H1 (cell line): Measurements from ENCODE around the gene CYP27C1. TPM values are rescaled to one million over a fixed set of nuclear protein-coding genes. Genes with fewer than 3 reads are reported as not detected.

Experiments used
- CTCF ChIA-PET: fragments of 300-600 bp; sonication (Branson Sonifier 250); formaldehyde crosslinking; loops from one replicate; lab custom pipeline; 2021; ENCODE audit not compliant: partially characterized antibody; lab: Charles Lee
- POLR2A ChIA-PET: fragments of 300-600 bp; sonication (Branson Sonifier 250); formaldehyde crosslinking; loops from one replicate; lab custom pipeline; 2021; ENCODE audit warnings: inconsistent platforms; ENCODE audit not compliant: partially characterized antibody; lab: Charles Lee
- DNase-seq, 2 experiments: peaks; one replicate each; pipeline versions ENCODE4 v3.0.0 to v3.0.0-alpha.2; 2010 to 2022; ENCODE audit warnings: low spot score in 2 of 2, low read depth in 1 of 2, mixed read lengths in 1 of 2
- FAIRE-seq: peaks from 2 replicates; lab custom pipeline; 2011; peaks lifted over from hg19 to GRCh38; lab: Jason Lieb, UNC
- H2AFZ ChIP-seq: 2 replicates; pipeline ENCODE4 v1.8.1; 2012; ENCODE audit warnings: low read length, inconsistent platforms
- H2AK5ac ChIP-seq: 2 replicates; pipeline ENCODE4 v1.6.1; 2013; ENCODE audit warnings: low read depth, low read length
- H2BK120ac ChIP-seq: replicated peaks from 2 replicates; pipeline ENCODE3; 2013; ENCODE audit warnings: low read depth, low read length, inconsistent platforms
- H2BK12ac ChIP-seq: 2 replicates; pipeline ENCODE4 v1.6.1; 2013; ENCODE audit warnings: low read depth, low read length
- H2BK15ac ChIP-seq: 2 replicates; pipeline ENCODE4 v1.6.1; 2013; ENCODE audit warnings: low read length
- H2BK20ac ChIP-seq: 2 replicates; pipeline ENCODE4 v1.6.1; 2013; ENCODE audit warnings: low read length
- H2BK5ac ChIP-seq: 2 replicates; pipeline ENCODE4 v1.6.1; 2013; ENCODE audit warnings: low read depth, low read length
- H3K14ac ChIP-seq: 2 replicates; pipeline ENCODE4 v1.6.1; 2013; ENCODE audit warnings: inconsistent platforms; ENCODE audit not compliant: insufficient read length
- H3K18ac ChIP-seq: 2 replicates; pipeline ENCODE4 v1.6.1; 2013; ENCODE audit warnings: low read length; ENCODE audit errors: extremely low read depth
- H3K23ac ChIP-seq: 2 replicates; pipeline ENCODE4 v1.6.1; 2013; ENCODE audit warnings: inconsistent platforms; ENCODE audit not compliant: insufficient read length
- H3K23me2 ChIP-seq: 2 replicates; pipeline ENCODE4 v1.6.1; 2013; ENCODE audit warnings: low read depth, low read length
- H3K27ac ChIP-seq: 2 replicates; pipeline ENCODE4 v1.6.1; 2011; ENCODE audit warnings: low read depth, low read length, inconsistent platforms
- H3K27me3 ChIP-seq, 4 experiments: replicated peaks in 1 of 4; 1 replicate in 1 of 4; 2 replicates in 3 of 4; pipeline versions ENCODE4 v1.6.1 to v1.8.1; 2011 to 2013; ENCODE audit warnings: low read length in 3 of 4, mild to moderate bottlenecking in 3 of 4, inconsistent platforms in 2 of 4, mixed read lengths in 2 of 4, moderate library complexity in 1 of 4; ENCODE audit not compliant: control insufficient read depth in 3 of 4, insufficient read depth in 3 of 4; ENCODE audit errors: extremely low read depth in 1 of 4
- H3K36me3 ChIP-seq, 4 experiments: 2 replicates each; pipeline versions ENCODE4 v1.6.1 to v1.8.1; 2011 to 2013; ENCODE audit warnings: mild to moderate bottlenecking in 4 of 4, low read length in 3 of 4, moderate library complexity in 2 of 4, control low read depth in 1 of 4, inconsistent platforms in 1 of 4; ENCODE audit not compliant: insufficient read depth in 4 of 4, control insufficient read depth in 2 of 4
- H3K4ac ChIP-seq: replicated peaks from 2 replicates; pipeline ENCODE3; 2013; ENCODE audit warnings: low read length, low read depth, mixed read lengths, inconsistent platforms; ENCODE audit not compliant: insufficient read length
- H3K4me1 ChIP-seq, 4 experiments: replicated peaks in 1 of 4; 1 replicate in 1 of 4; 2 replicates in 3 of 4; pipeline versions ENCODE4 v1.6.1 to v1.8.1; 2011 to 2013; ENCODE audit warnings: low read length in 3 of 4, inconsistent platforms in 2 of 4, mixed read lengths in 1 of 4; ENCODE audit not compliant: insufficient read depth in 4 of 4, control insufficient read depth in 3 of 4
- H3K4me2 ChIP-seq, 2 experiments: 2 replicates each; pipeline versions ENCODE4 v1.6.1 to v1.8.1; 2011 to 2013; ENCODE audit warnings: low read depth in 2 of 2, low read length in 2 of 2, control low read depth in 1 of 2, inconsistent platforms in 1 of 2, mild to moderate bottlenecking in 1 of 2; ENCODE audit not compliant: insufficient read depth in 1 of 2
- H3K4me3 ChIP-seq, 4 experiments: fragments of 200-600, 300-600 bp in 1 of 4; sonication (generic), shearing (Covaris generic), sonication (Bioruptor Twin) in 1 of 4; 2 replicates each; pipeline versions ENCODE4 v1.5.1 to v1.8.1; 2011 to 2016; ENCODE audit warnings: low read length in 4 of 4, low read depth in 3 of 4, control low read depth in 2 of 4, inconsistent platforms in 2 of 4, mild to moderate bottlenecking in 2 of 4, mixed read lengths in 1 of 4, moderate library complexity in 1 of 4; ENCODE audit not compliant: insufficient read depth in 2 of 4; ENCODE audit errors: extremely low read depth in 1 of 4
- H3K56ac ChIP-seq: replicated peaks from 2 replicates; pipeline ENCODE3; 2013; ENCODE audit warnings: low read depth, mild to moderate bottlenecking, mixed read lengths, low read length, inconsistent platforms; ENCODE audit not compliant: insufficient read length
- H3K79me1 ChIP-seq: 2 replicates; pipeline ENCODE4 v1.6.1; 2013; ENCODE audit warnings: low read depth, low read length, control low read depth
- H3K79me2 ChIP-seq, 2 experiments: 2 replicates each; pipeline versions ENCODE4 v1.6.1 to v1.8.1; 2012 to 2013; ENCODE audit warnings: low read length in 2 of 2, mild to moderate bottlenecking in 2 of 2, inconsistent platforms in 1 of 2; ENCODE audit not compliant: insufficient read depth in 2 of 2, control insufficient read depth in 1 of 2
- H3K9ac ChIP-seq, 4 experiments: replicated peaks in 1 of 4; 1 replicate in 1 of 4; 2 replicates in 3 of 4; pipeline versions ENCODE4 v1.6.1 to v1.8.1; 2011 to 2013; ENCODE audit warnings: low read depth in 3 of 4, low read length in 3 of 4, control low read depth in 2 of 4, mild to moderate bottlenecking in 2 of 4, moderate library complexity in 2 of 4, inconsistent platforms in 1 of 4; ENCODE audit errors: extremely low read depth in 1 of 4
- H3K9me3 ChIP-seq, 2 experiments: 2 replicates each; pipeline versions ENCODE4 v1.6.1 to v1.8.1; 2012 to 2013; ENCODE audit warnings: mild to moderate bottlenecking in 2 of 2, moderate library complexity in 2 of 2, control low read depth in 1 of 2, inconsistent platforms in 1 of 2, low read depth in 1 of 2, low read length in 1 of 2, mixed read lengths in 1 of 2; ENCODE audit not compliant: insufficient read depth in 2 of 2
- H4K20me1 ChIP-seq, 2 experiments: replicated peaks in 1 of 2; 2 replicates each; pipeline versions ENCODE3 to v1.8.1; 2011 to 2013; ENCODE audit warnings: inconsistent platforms in 2 of 2, low read length in 2 of 2, mild to moderate bottlenecking in 1 of 2; ENCODE audit not compliant: insufficient read depth in 2 of 2, control insufficient read depth in 1 of 2
- H4K5ac ChIP-seq: 2 replicates; pipeline ENCODE4 v1.6.1; 2013; ENCODE audit warnings: low read length, low read depth, mixed read lengths, inconsistent platforms; ENCODE audit not compliant: insufficient read length
- H4K8ac ChIP-seq: 2 replicates; pipeline ENCODE4 v1.8.0; 2013; ENCODE audit warnings: mild to moderate bottlenecking, moderate library complexity, low read length, inconsistent platforms; ENCODE audit not compliant: insufficient read depth; ENCODE audit errors: extremely low read depth
- H4K91ac ChIP-seq: replicated peaks from 2 replicates; pipeline ENCODE3; 2013; ENCODE audit warnings: low read length, mixed read lengths, inconsistent platforms; ENCODE audit not compliant: insufficient read length
- GABPA ChIP-seq: IDR thresholded peaks from 2 replicates; pipeline ENCODE4 v1.6.1; 2011; ENCODE audit warnings: mild to moderate bottlenecking, low read length, moderate library complexity, borderline replicate concordance; ENCODE audit not compliant: insufficient read depth
- WGBS, 2 experiments: shearing (Covaris generic) in 1 of 2; methylation state at CpG; one replicate each; pipeline versions ENCODE4 v1.1.6 to v1.1.7; 2013 to 2015; ENCODE audit warnings: low lambda C conversion rate in 2 of 2, mixed read lengths in 2 of 2, inconsistent platforms in 1 of 2, low coverage in 1 of 2, missing lambda C conversion rate in 1 of 2; ENCODE audit not compliant: insufficient replicate concordance in 2 of 2, insufficient coverage in 1 of 2, insufficient read length in 1 of 2; ENCODE audit errors: extremely low coverage in 1 of 2, missing lambda C conversion rate in 1 of 2; 5-methylcytosine and 5-hydroxymethylcytosine counted together
- polyA plus RNA-seq, 7 experiments: library from polyadenylated mRNA; depleted of rRNA in 3 of 7; stranded (reverse) in 5 of 7; unstranded in 2 of 7; fragments of >200 nt in 5 of 7; fragments of 200-250 nt in 2 of 7; gene quantifications; 1 replicate in 5 of 7; 2 replicates in 1 of 7; 4 replicates in 1 of 7; pipeline versions ENCODE4 v1.2.1 to v1.2.3, GENCODE V29; 2011 to 2013; ENCODE audit warnings: missing spikeins in 2 of 7, mixed read lengths in 2 of 7
- total RNA-seq: library from RNA; stranded (reverse); fragmentation: NEBNext Ultra II Directional; extraction: Animal tissue kit (Norgen Biotek cat#: 25700); gene quantifications from 2 replicates; pipeline ENCODE4 v1.2.1, GENCODE V29; 2021

The CYP27C1 gene
- total and polyA plus RNA-seq, 2 of the 8 experiments (the other 6 are each of a cell fraction or from before 2014, with no cell fraction given), result 1.3 to 3.2 TPM

GRCh38 chr2:127216593-127216992 is 3.5 kb downstream of the CYP27C1 start:
- no peaks in the 10 kb centered on the region for H4K20me1 ChIP-seq

More at GRCh38 chr2:127216593-127216992, 3.5 kb downstream of the CYP27C1 start:
- Histone ChIP-seq H4K5ac (no peak overlapping the region), H3K9me3 (no peaks in the 10 kb centered on the region), H3K18ac (no peak overlapping the region), H3K36me3 (no peaks in the 10 kb centered on the region), H3K56ac (no peak overlapping the region), H2AK5ac (no peak overlapping the region), H2BK15ac (no peak overlapping the region), H3K4me3 (no peak overlapping the region), H3K23me2 (peaks cover 20% of the 10 kb centered on the region), H3K23ac (no peak overlapping the region), H2BK5ac (no peak overlapping the region), H3K14ac (no peak overlapping the region), H3K4me1 (peaks cover 0 to 7% (median 4%) of the 10 kb centered on the region in 4 experiments; a peak in 5 of 7 replicates), H2BK12ac (no peak overlapping the region), H3K79me1 (no peaks in the 10 kb centered on the region), H3K27ac (no peak overlapping the region), H2BK20ac (no peak overlapping the region), H3K79me2 (0 out of 4 replicates have a peak, but pooled peaks cover 0 to 4% of the 10 kb centered on the region in 2 experiments), H2AFZ (no peak overlapping the region), H4K91ac (no peak overlapping the region), H3K27me3 (peaks cover 0 to 17% (median 8%) of the 10 kb centered on the region in 4 experiments; a peak in 5 of 7 replicates), H2BK120ac (no peak overlapping the region), H4K8ac (no peak overlapping the region), H3K4ac (no peak overlapping the region), H3K9ac (no peak overlapping the region), H3K4me2 (no peak overlapping the region)
- WGBS, 2 experiments, result 96% methylated on average over 1 of the region's 1 CpG; no CpG with 5 or more reads in 1 of the 2 experiments
- ChIA-PET CTCF (interaction anchor here (0.7 to 2.6 kb wide), 4 partner anchors 15 to 236 kb away, joined by 3 to 13 read pairs (median 6); no protein-coding TSS in a partner anchor), POLR2A (interaction anchor here (1.5 kb wide), 1 partner anchor 11 kb away, joined by 3 read pairs; no protein-coding TSS in a partner anchor)
- DNase-seq, result no peak
- no peak for TF ChIP-seq GABPA
- FAIRE-seq, result no peak
